ENCODE results near the gene GRIP2. TPM values are rescaled to one million over a fixed set of nuclear protein-coding genes. Genes with fewer than 3 reads are reported as not detected.

The GRIP2 gene
- total and polyA plus RNA-seq, 2 of the 4 experiments (the other 2 are of a cell fraction): 0.05 TPM; not detected in 1

- in situ Hi-C loops (cut with MboI; ENCODE audit: low sequenced_read_pairs): loop anchor here (25.0 kb wide), 1 partner anchor 665 kb away; the partner anchor contains the start of gene WNT7A
- POLR2A ChIA-PET (ENCODE audit: unreplicated experiment): no interaction called here
- H3K36me3 ChIP-seq (ENCODE audit: control insufficient read depth, insufficient read depth, low read length): no peaks in the 10 kb centered on the region
Observed at GRCh38 chr3:14552041-14552648, 12.0 kb upstream of the GRIP2 start.

More at GRCh38 chr3:14552041-14552648, 12.0 kb upstream of the GRIP2 start:
- Histone ChIP-seq H3K4me3 (ENCODE audit: insufficient read depth, low read depth, low read length) (no peak overlapping the region), H2BK15ac (ENCODE audit: low read depth, low read length) (no peak overlapping the region), H3K18ac (ENCODE audit: low read depth, low read length) (no peak overlapping the region), H3K9me3 (ENCODE audit: control insufficient read depth, insufficient read depth, low read length) (no peaks in the 10 kb centered on the region), H2BK5ac (ENCODE audit: low read depth, low read length, poor library complexity, severe bottlenecking) (no peak overlapping the region), H3K27me3 (ENCODE audit: control insufficient read depth, insufficient read depth, low read length) (peaks cover 45% of the 10 kb centered on the region), H2AFZ (replicated peaks; ENCODE audit: low read length, poor library complexity) (no peak overlapping the region), H3K79me1 (ENCODE audit: low read depth in 1 of 2, low read length in 2 of 2) (no peaks in the 10 kb centered on the region), H4K8ac (ENCODE audit: low read depth in 2 of 2, low read length in 2 of 2) (no peak overlapping the region), H4K5ac (ENCODE audit: low read depth, low read length) (no peak overlapping the region), H2BK20ac (ENCODE audit: low read depth, low read length) (no peak overlapping the region), H3K23ac (ENCODE audit: low read depth, low read length) (no peak overlapping the region), H4K20me1 (ENCODE audit: insufficient read depth, low read length) (no peaks in the 10 kb centered on the region), H3K14ac (replicated peaks; ENCODE audit: low read depth, low read length) (no peak overlapping the region), H2AK5ac (ENCODE audit: low read depth, low read length) (no peak overlapping the region), H3K27ac (ENCODE audit: insufficient read depth, low read length) (no peak overlapping the region), H2BK120ac (ENCODE audit: low read depth, low read length) (no peak overlapping the region), H3K9me1 (ENCODE audit: insufficient read depth, low read length) (no peaks in the 10 kb centered on the region), H3K4me2 (ENCODE audit: low read depth, low read length) (no peak overlapping the region), H3K4ac (ENCODE audit: low read depth, low read length) (no peak overlapping the region), H3K9ac (ENCODE audit: low read depth, low read length) (no peak overlapping the region), H2AK9ac (replicated peaks; ENCODE audit: low read depth, low read length, poor library complexity) (no peak overlapping the region), H4K91ac (ENCODE audit: insufficient read depth, low read depth, low read length) (no peak overlapping the region), H3K4me1 (ENCODE audit: control insufficient read depth, insufficient read depth, low read length) (no peaks in the 10 kb centered on the region), H3K56ac (ENCODE audit: extremely low read depth, insufficient read depth, low read length) (no peak overlapping the region)
- intact Hi-C loops (cut with micrococcal nuclease): no loop called here
- TF ChIP-seq RFX5 (IDR thresholded peaks at IDR 0.05; ENCODE audit: low read depth, low read length): no peak
- no peak for TF ChIP-seq POLR2A (IDR thresholded peaks at IDR 0.05; ENCODE audit: low read depth, low read length)
- TF ChIP-seq USF2 (IDR thresholded peaks at IDR 0.05; ENCODE audit: low read depth, low read length): no peak
- TF ChIP-seq BHLHE40 (IDR thresholded peaks at IDR 0.05; ENCODE audit: low read depth, low read length): no peak
- no peak for TF ChIP-seq CEBPB (IDR thresholded peaks at IDR 0.05; ENCODE audit: low read depth, low read length)
- TF ChIP-seq MAZ (IDR thresholded peaks at IDR 0.05; ENCODE audit: borderline replicate concordance, low read depth, low read length): no peak
- no peak for TF ChIP-seq NFE2L2 (IDR thresholded peaks at IDR 0.05; ENCODE audit: low read depth, low read length)
- dilution Hi-C loops (cut with HindIII; ENCODE audit: low sequenced_read_pairs, unreplicated experiment): no loop called here
- no peak for DNase-seq
- CTCF ChIA-PET: interaction anchor here (0.6 kb wide), 1 partner anchor 1093 kb away, joined by 3 read pairs; no protein-coding TSS in a partner anchor
- BruUV-seq (replicated peaks): no TSS peak
- 76% methylated on average over 4 of the region's 8 CpGs; no CpG with 5 or more reads in 1 of the 2 experiments for WGBS, 2 experiments (ENCODE audit: extremely low coverage in 2 of 2, insufficient read length in 1 of 2)
- ATAC-seq (ENCODE audit: low read depth): no peak

Measured in IMR-90 (cell line).